SK-N-SH treated with all-trans-retinoic acid at 6 μM for 48 hours (cell line): ENCODE measurements around the gene ULK3.

Experiments used
- ATAC-seq: fragments of 200-7000 bp; cut with Tn5 transposase; 3 replicates; pipeline ENCODE4 v1.9.1; 2020; ENCODE audit warnings: mild to moderate bottlenecking, moderate library complexity
- BACH2 ChIP-seq: fragments of 250-450 bp; sonication (Bioruptor Pico); IDR thresholded peaks from 2 replicates; pipeline ENCODE4 v1.9.0; 2021; ENCODE audit warnings: mild to moderate bottlenecking, borderline replicate concordance
- GLIS3 ChIP-seq: fragments of 250-450 bp; sonication (Bioruptor Pico); IDR thresholded peaks from 2 replicates; pipeline ENCODE4 v1.5.0; 2020; ENCODE audit warnings: mild to moderate bottlenecking, moderate library complexity
- ISL1 ChIP-seq: fragments of 250-450 bp; sonication (Bioruptor Pico); IDR thresholded peaks from 2 replicates; pipeline ENCODE4 v2.1.2; 2022; ENCODE audit warnings: mild to moderate bottlenecking, moderate library complexity
- OSR1 ChIP-seq: fragments of 250-450 bp; sonication (Bioruptor Pico); IDR thresholded peaks from 2 replicates; pipeline ENCODE4 v1.8.0; 2022; ENCODE audit warnings: moderate library complexity, mild to moderate bottlenecking, inconsistent platforms
- RARB ChIP-seq: fragments of 250-450 bp; sonication (Bioruptor Pico); IDR thresholded peaks from 2 replicates; pipeline ENCODE4 v1.8.0; 2021; ENCODE audit warnings: mild to moderate bottlenecking, moderate library complexity
- SNAI2 ChIP-seq: fragments of 250-450 bp; sonication (Bioruptor Pico); IDR thresholded peaks from 2 replicates; pipeline ENCODE4 v1.5.0; 2020; ENCODE audit warnings: mild to moderate bottlenecking, moderate library complexity
- TCF4 ChIP-seq: fragments of 250-450 bp; sonication (Bioruptor Pico); IDR thresholded peaks from 2 replicates; pipeline ENCODE4 v1.8.0; 2021; ENCODE audit warnings: mild to moderate bottlenecking, moderate library complexity, borderline replicate concordance
- TOX ChIP-seq: fragments of 250-450 bp; sonication (Bioruptor Pico); IDR thresholded peaks from 2 replicates; pipeline ENCODE4 v1.8.0; 2021; ENCODE audit warnings: mild to moderate bottlenecking, moderate library complexity, borderline replicate concordance
- ZC3H10 ChIP-seq: fragments of 250-450 bp; sonication (Bioruptor Pico); IDR thresholded peaks from 2 replicates; pipeline ENCODE4 v1.5.1; 2021; ENCODE audit warnings: mild to moderate bottlenecking, moderate library complexity
- ZFP3 ChIP-seq: fragments of 250-450 bp; sonication (Bioruptor Pico); IDR thresholded peaks from 2 replicates; pipeline ENCODE4 v1.5.0; 2020; ENCODE audit warnings: mild to moderate bottlenecking, moderate library complexity
- ZFP30 ChIP-seq: fragments of 450-650 bp; formaldehyde crosslinking; IDR thresholded peaks from 2 replicates; pipeline ENCODE4 v1.5.0; 2022; ENCODE audit warnings: mild to moderate bottlenecking, moderate library complexity
- ZNF565 ChIP-seq: fragments of 450-650 bp; formaldehyde crosslinking; conservative IDR thresholded peaks from 2 replicates; pipeline ENCODE4 v1.5.0; 2020; ENCODE audit warnings: low read depth, mild to moderate bottlenecking, moderate library complexity
- ZNF70 ChIP-seq: fragments of 450-650 bp; formaldehyde crosslinking; IDR thresholded peaks from 2 replicates; pipeline ENCODE4 v1.5.0; 2020; ENCODE audit warnings: mild to moderate bottlenecking, moderate library complexity
- ZNF8 ChIP-seq: fragments of 450-650 bp; formaldehyde crosslinking; IDR thresholded peaks from 2 replicates; pipeline ENCODE4 v1.5.0; 2020; ENCODE audit warnings: mild to moderate bottlenecking, moderate library complexity
- TF ChIP-seq, protein P1 (sequence below): fragments of 250-450 bp; sonication (Bioruptor Pico); IDR thresholded peaks from 2 replicates; pipeline ENCODE4 v1.5.1; 2020; ENCODE audit warnings: low read depth, mild to moderate bottlenecking, moderate library complexity
- TF ChIP-seq, protein P2 (sequence below): fragments of 250-450 bp; sonication (Bioruptor Pico); IDR thresholded peaks from 2 replicates; pipeline ENCODE4 v1.8.0; 2021; ENCODE audit warnings: low read depth, mild to moderate bottlenecking, moderate library complexity, borderline replicate concordance
- TF ChIP-seq, protein P3 (sequence below): fragments of 250-450 bp; sonication (Bioruptor Pico); IDR thresholded peaks from 2 replicates; pipeline ENCODE4 v1.8.0; 2020; ENCODE audit warnings: mild to moderate bottlenecking, moderate library complexity, borderline replicate concordance
- TF ChIP-seq, protein P4 (sequence below): fragments of 250-450 bp; sonication (Bioruptor Pico); IDR thresholded peaks from 2 replicates; pipeline ENCODE4 v1.5.1; 2021; ENCODE audit warnings: mild to moderate bottlenecking, moderate library complexity

Gene ULK3

DNA sequence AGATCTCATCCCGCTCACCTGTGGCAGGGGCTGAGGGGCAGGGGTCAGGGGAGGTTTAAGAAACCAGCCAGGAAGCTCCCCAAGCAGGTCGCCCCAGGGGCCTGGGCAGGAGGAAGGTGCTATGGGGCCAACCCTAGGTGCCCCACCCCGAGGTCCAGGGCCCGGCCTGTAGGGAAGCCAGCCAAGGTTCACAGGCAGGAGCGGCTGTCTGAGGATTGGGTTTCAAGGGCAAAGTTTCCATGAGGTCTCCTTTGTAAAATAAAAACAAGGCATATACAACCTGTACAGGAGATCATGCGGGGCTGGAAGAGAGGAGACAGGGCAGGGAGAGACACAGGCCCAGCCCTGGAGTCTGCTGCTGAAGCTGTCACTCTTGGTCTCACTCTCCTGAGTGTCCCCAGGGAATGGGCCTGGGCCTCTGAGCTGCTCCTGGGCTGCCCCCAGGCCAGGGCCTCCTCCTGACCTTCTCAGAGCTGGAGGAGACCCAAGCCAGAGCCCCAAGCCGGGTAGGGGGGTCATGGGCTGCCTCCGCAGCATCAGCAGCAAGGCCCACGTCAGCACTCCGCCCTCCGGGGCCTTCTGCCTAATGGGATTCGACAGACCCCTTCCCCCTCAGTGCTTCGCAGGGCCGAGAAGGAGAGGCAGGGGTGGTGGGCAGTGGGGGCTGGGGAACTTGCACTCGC lies 11.0 kb downstream of the ULK3 start:
- ATAC-seq = no peak
- TF ChIP-seq ZFP30 (CRISPR knock-in tag) (no peak), SNAI2 (CRISPR knock-in tag) (no peak), RARB (CRISPR knock-in tag) (no peak)
- TF ChIP-seq, protein P1, sequence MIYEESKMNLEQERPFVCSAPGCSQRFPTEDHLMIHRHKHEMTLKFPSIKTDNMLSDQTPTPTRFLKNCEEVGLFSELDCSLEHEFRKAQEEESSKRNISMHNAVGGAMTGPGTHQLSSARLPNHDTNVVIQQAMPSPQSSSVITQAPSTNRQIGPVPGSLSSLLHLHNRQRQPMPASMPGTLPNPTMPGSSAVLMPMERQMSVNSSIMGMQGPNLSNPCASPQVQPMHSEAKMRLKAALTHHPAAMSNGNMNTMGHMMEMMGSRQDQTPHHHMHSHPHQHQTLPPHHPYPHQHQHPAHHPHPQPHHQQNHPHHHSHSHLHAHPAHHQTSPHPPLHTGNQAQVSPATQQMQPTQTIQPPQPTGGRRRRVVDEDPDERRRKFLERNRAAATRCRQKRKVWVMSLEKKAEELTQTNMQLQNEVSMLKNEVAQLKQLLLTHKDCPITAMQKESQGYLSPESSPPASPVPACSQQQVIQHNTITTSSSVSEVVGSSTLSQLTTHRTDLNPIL = no peak

DNA sequence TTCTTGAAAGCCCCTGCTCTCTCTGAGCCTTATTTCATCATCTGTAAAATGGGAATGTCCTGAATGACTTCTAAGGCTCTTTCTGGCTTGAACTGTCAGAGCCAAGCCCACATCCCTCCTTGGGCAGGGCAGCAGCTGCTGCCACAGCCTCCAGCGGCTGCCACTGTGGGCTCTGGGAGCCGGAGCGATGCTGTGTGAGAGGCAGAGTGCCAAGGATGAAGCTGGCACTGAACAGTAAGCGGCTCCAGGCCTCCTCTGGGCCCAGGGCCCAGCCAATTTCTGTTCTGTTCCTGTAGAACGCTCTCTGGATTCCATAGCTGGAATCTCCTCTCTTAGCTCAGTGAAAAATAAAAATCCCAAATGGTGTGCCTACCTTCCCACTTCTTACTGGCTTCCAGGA lies 12.1 kb downstream of the ULK3 start:
- ATAC-seq = no peak
- TF ChIP-seq, protein P2, sequence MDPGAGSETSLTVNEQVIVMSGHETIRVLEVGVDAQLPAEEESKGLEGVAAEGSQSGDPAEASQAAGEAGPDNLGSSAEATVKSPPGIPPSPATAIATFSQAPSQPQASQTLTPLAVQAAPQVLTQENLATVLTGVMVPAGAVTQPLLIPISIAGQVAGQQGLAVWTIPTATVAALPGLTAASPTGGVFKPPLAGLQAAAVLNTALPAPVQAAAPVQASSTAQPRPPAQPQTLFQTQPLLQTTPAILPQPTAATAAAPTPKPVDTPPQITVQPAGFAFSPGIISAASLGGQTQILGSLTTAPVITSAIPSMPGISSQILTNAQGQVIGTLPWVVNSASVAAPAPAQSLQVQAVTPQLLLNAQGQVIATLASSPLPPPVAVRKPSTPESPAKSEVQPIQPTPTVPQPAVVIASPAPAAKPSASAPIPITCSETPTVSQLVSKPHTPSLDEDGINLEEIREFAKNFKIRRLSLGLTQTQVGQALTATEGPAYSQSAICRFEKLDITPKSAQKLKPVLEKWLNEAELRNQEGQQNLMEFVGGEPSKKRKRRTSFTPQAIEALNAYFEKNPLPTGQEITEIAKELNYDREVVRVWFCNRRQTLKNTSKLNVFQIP (CRISPR knock-in tag) = no peak
- TF ChIP-seq ZC3H10 (CRISPR knock-in tag) (no peak), ISL1 (CRISPR knock-in tag) (no peak), TOX (CRISPR knock-in tag) (no peak)
- TF ChIP-seq, protein P3, sequence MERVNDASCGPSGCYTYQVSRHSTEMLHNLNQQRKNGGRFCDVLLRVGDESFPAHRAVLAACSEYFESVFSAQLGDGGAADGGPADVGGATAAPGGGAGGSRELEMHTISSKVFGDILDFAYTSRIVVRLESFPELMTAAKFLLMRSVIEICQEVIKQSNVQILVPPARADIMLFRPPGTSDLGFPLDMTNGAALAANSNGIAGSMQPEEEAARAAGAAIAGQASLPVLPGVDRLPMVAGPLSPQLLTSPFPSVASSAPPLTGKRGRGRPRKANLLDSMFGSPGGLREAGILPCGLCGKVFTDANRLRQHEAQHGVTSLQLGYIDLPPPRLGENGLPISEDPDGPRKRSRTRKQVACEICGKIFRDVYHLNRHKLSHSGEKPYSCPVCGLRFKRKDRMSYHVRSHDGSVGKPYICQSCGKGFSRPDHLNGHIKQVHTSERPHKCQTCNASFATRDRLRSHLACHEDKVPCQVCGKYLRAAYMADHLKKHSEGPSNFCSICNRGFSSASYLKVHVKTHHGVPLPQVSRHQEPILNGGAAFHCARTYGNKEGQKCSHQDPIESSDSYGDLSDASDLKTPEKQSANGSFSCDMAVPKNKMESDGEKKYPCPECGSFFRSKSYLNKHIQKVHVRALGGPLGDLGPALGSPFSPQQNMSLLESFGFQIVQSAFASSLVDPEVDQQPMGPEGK = no peak
- TF ChIP-seq, protein P4, sequence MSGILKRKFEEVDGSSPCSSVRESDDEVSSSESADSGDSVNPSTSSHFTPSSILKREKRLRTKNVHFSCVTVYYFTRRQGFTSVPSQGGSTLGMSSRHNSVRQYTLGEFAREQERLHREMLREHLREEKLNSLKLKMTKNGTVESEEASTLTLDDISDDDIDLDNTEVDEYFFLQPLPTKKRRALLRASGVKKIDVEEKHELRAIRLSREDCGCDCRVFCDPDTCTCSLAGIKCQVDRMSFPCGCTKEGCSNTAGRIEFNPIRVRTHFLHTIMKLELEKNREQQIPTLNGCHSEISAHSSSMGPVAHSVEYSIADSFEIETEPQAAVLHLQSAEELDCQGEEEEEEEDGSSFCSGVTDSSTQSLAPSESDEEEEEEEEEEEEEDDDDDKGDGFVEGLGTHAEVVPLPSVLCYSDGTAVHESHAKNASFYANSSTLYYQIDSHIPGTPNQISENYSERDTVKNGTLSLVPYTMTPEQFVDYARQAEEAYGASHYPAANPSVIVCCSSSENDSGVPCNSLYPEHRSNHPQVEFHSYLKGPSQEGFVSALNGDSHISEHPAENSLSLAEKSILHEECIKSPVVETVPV (CRISPR knock-in tag) = no peak

DNA sequence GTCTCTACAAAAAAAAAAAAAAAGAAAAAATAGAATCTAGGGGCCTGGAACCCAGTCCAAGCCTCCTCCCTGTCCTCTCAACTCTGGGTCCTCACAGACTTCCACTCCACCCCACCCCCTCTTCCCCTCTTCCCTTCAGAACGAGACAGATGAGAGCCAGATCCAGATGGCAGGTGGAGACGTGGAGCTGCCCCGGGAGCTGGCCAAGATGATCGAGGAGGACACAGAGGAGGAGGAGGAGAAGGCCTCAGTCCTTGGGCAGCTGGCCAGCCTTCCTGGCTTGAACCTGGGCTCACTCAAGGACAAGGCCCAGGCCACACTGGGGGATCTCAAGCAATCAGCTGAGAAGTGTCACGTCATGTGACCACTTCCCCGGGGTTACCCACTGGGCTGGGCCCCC lies 13.0 kb downstream of the ULK3 start:
- ATAC-seq = no peak
- TF ChIP-seq ZFP30 (CRISPR knock-in tag) (no peak), ISL1 (CRISPR knock-in tag) (no peak), ZNF70 (CRISPR knock-in tag) (no peak), ZFP3 (CRISPR knock-in tag) (no peak), ZNF8 (CRISPR knock-in tag) (no peak), TCF4 (CRISPR knock-in tag) (no peak), TOX (CRISPR knock-in tag) (no peak), GLIS3 (no peak), BACH2 (CRISPR knock-in tag) (no peak), OSR1 (CRISPR knock-in tag) (no peak), ZC3H10 (CRISPR knock-in tag) (no peak), RARB (CRISPR knock-in tag) (no peak), ZNF565 (CRISPR knock-in tag) (no peak)
- TF ChIP-seq, protein P2 (CRISPR knock-in tag) = no peak
- TF ChIP-seq, protein P3 = no peak
- TF ChIP-seq, protein P4 (CRISPR knock-in tag) = no peak
